ENCODE results near the gene TCEAL6.
"Not testable (repeated sequence)": the region's sequence is repeated elsewhere in the genome, so short reads cannot be mapped to it uniquely, and the experiment has no call there.

The TCEAL6 gene

DNA sequence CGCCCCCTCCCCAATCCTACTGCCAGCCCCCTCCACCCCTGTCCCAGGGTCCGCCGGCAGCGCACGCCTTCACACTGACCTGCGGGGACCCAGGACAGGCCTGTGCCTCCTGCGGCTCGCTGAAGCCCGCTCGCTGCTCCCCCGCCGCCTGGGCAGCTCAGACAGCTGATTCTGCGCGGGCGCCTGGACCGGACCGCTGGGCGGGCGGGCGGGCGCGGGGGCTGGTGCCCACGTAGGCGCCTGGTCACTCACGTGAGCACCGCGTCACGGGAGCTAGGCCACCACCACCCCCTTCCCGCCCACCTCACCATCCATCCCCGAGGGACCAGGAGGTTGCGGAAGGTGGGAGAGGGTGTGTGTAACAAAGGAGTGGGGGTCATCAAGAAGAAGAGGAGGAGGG, at the start of gene TCEAL6:
Gene TCEAL6, minus strand, starts transcription at position 208 of the 400 bp plus-strand sequence.
- not testable (repeated sequence) for DNase-seq (ENCODE audit: low read depth); H3K4me3 ChIP-seq (replicated peaks; ENCODE audit: low read depth, low read length)

DNA sequence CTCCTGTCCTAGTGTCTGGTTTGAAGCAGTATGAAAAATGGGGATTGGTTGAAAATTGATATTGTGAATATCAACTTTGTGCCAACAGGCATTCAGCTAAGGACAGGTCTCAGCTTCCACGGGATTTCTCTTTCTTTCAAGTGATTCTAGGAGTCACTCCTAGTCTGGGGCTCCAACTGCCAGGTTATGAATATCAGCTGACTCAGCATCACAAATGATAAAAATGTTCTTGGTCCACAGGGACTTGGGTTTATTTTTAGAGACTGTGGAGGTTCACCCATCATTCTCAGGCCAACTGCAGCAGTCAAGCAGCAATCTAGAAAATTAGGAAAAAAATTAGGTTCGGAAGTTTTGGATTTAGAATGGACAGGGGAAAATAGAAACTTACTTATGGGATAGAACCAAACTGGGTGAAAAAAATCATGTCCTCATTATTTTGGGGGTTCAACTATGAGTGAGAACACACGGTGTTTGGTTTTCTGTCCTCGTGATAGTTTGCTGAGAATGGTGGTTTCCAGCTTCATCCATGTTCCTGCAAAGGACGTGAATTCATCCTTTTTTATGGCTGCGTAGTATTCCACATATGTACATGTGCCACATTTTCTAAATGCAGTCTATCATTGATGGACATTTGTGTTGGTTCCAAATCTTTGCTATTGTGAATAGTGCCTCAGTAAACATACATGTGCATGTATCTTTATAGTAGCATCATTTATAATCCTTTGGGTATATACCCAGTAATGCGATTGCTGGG, 43.9 kb upstream of the TCEAL6 start:
- no peak for DNase-seq (ENCODE audit: low read depth)
- TF ChIP-seq, protein P1, sequence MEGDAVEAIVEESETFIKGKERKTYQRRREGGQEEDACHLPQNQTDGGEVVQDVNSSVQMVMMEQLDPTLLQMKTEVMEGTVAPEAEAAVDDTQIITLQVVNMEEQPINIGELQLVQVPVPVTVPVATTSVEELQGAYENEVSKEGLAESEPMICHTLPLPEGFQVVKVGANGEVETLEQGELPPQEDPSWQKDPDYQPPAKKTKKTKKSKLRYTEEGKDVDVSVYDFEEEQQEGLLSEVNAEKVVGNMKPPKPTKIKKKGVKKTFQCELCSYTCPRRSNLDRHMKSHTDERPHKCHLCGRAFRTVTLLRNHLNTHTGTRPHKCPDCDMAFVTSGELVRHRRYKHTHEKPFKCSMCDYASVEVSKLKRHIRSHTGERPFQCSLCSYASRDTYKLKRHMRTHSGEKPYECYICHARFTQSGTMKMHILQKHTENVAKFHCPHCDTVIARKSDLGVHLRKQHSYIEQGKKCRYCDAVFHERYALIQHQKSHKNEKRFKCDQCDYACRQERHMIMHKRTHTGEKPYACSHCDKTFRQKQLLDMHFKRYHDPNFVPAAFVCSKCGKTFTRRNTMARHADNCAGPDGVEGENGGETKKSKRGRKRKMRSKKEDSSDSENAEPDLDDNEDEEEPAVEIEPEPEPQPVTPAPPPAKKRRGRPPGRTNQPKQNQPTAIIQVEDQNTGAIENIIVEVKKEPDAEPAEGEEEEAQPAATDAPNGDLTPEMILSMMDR (IDR thresholded peaks at IDR 0.05; ENCODE audit: low read length, missing control alignments): no peak

DNA sequence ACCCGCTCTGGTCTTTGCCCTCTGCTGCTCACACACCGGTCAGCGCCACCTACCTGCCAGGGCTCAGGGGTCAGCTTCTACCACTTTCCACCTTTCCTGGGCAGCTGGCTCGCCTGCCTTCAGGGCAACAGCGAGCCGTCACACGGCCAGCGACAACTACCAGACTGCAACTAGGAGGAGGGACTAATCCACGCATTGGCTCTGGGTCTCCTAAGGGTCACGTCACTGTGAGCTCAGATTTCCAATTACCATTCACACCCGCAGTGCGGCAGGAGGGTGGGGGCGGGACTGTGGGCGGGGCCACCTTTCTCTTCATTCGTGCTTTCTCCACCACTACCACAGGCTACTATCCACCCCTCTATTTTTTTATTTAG, 13.5 kb upstream of the TCEAL6 start, which contains the start of gene BEX5:
Gene BEX5, minus strand, starts transcription at position 172 of the 374 bp plus-strand sequence. CDS start 1,712 bp downstream, outside the sequence.
- no peak within 1 kb of the TSS for H3K4me3 ChIP-seq (replicated peaks; ENCODE audit: low read depth, low read length)
- no peak for DNase-seq (ENCODE audit: low read depth)
- TF ChIP-seq, protein P1 (IDR thresholded peaks at IDR 0.05; ENCODE audit: low read length, missing control alignments): no peak

More for the DNA sequence above, 43.9 kb upstream of the TCEAL6 start:
- no peak overlapping the region for H3K4me3 ChIP-seq (replicated peaks; ENCODE audit: low read depth, low read length)

GRCh38 chrX:102154900-102155805, 12.9 kb upstream of the TCEAL6 start:
- H3K4me3 ChIP-seq (replicated peaks; ENCODE audit: low read depth, low read length): no peak overlapping the region
- TF ChIP-seq, protein P1 (IDR thresholded peaks at IDR 0.05; ENCODE audit: low read length, missing control alignments): no peak
- no peak for DNase-seq (ENCODE audit: low read depth)

- DNase-seq (ENCODE audit: low read depth): no peak
- no peak overlapping the region for H3K4me3 ChIP-seq (replicated peaks; ENCODE audit: low read depth, low read length)
- TF ChIP-seq, protein P1 (IDR thresholded peaks at IDR 0.05; ENCODE audit: low read length, missing control alignments): no peak
Measured at GRCh38 chrX:102154218-102154860, 12.1 kb upstream of the TCEAL6 start.

GRCh38 chrX:102141631-102142030, 650 bp downstream of the TCEAL6 start:
- not testable (repeated sequence) for DNase-seq (ENCODE audit: low read depth); H3K4me3 ChIP-seq (replicated peaks; ENCODE audit: low read depth, low read length)

- DNase-seq (ENCODE audit: low read depth); H3K4me3 ChIP-seq (replicated peaks; ENCODE audit: low read depth, low read length): not testable (repeated sequence)
Measured at GRCh38 chrX:102140876-102141275, 1.4 kb downstream of the TCEAL6 start.

DNA sequence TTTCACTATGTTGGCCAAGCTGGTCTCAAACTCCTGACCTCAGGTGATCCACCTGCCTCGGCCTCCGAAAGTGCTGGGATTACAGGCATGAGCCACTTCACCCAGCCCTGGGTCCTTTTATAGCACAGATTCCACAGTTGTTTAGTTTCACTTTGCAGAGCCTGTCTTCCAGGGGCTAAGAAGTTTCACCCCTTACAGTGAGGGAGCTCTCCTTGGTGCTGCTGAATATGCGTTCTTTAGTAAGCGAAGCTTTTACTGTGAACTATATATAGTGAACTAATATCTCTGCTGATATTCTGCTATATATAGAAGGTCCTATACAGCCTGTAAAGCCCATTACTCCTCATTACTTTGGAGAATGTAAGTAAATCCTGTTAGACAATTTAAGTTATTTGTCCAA, 4.2 kb downstream of the TCEAL6 start:
- DNase-seq (ENCODE audit: low read depth): no peak
- TF ChIP-seq, protein P1 (IDR thresholded peaks at IDR 0.05; ENCODE audit: low read length, missing control alignments): no peak
- H3K4me3 ChIP-seq (replicated peaks; ENCODE audit: low read depth, low read length): no peak overlapping the region
